NCI-H748 treated with DMSO at 0.1 percent for 48 hours (cell line): ENCODE results near the gene LRIT1.
A peak's percentile ranks its signal among the peaks of the same experiment; 100 is the strongest.
"Not testable (repeated sequence)": the region's sequence is repeated elsewhere in the genome, so short reads cannot be mapped to it uniquely, and the experiment has no call there.

Source experiments
- DNase-seq: peaks from one replicate; lab custom pipeline; 2025; lab: John Stamatoyannopoulos, UW

The LRIT1 gene

GRCh38 chr10:84241185-84241790, at the start of gene LRIT1:
LRIT1 (minus strand) TSS chr10:84241546; CDS start chr10:84241439, 107 bp downstream.
- DNase-seq = no peak

- DNase-seq = no peak
These were observed 48.9 kb upstream of the LRIT1 start for GRCh38 chr10:84290235-84290634.

- DNase-seq = no peak
These were observed 48.3 kb upstream of the LRIT1 start for GRCh38 chr10:84289521-84290200.

DNA sequence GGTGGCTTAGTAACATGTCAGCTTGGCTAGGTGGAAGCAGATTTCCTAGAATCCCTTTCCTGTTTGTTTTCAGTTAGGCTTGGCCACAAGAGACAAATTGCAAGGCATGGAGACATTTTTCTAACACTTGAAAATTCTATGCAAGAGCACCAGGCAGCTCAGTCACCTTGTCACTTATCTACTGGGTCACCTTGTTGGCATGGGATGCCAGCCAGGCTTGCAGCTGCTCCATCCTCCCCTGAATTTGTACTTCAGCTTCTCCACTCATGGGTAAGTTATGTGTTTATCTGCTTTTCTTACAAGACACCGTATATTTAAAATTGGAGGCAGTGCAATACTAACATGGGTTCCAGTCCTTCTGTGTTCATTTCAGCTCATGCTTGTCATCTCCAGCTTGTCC, 46.8 kb upstream of the LRIT1 start:
- DNase-seq = no peak

- no peak for DNase-seq
These were observed 45.3 kb upstream of the LRIT1 start for GRCh38 chr10:84286695-84287094.

DNA sequence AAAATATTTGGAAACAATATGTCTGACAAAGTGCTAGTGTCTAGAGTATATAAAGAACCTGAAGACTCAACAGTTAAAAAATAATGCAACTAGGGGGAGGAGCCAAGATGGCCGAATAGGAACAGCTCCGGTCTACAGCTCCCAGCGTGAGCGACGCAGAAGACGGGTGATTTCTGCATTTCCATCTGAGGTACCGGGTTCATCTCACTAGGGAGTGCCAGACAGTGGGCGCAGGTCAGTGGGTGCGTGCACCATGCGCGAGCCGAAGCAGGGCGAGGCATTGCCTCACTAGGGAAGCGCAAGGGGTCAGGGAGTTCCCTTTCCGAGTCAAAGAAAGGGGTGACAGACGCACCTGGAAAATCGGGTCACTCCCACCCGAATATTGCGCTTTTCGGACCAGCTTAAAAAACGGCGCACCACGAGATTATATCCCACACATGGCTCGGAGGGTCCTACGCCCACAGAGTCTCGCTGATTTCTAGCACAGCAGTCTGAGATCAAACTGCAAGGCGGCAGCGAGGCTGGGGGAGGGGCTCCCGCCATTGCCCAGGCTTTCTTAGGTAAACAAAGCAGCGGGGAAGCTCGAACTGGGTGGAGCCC, 38.6 kb upstream of the LRIT1 start:
- DNase-seq = not testable (repeated sequence)

- peak; percentile 83 for DNase-seq
These were observed 29.4 kb upstream of the LRIT1 start for GRCh38 chr10:84270708-84271107.

DNA sequence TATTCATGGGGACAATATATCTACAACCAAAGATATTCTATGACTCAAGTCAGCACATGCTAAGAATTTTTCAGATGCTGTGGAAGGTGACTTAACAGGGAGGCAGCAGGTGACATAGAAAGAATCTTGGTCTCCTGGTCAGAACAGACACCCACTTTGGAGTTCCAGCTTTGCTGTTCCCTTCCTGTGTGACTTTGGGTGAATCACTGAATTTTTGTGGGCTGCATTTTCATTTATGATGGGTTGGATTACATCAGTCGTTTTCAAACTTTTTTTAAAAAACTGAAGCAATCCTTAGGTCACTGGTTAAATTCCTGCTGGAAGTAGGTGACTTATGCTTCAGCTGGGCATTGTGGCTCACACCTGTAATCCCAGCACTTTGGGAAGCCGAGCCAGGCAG, 28.4 kb upstream of the LRIT1 start:
- DNase-seq = no peak

DNA sequence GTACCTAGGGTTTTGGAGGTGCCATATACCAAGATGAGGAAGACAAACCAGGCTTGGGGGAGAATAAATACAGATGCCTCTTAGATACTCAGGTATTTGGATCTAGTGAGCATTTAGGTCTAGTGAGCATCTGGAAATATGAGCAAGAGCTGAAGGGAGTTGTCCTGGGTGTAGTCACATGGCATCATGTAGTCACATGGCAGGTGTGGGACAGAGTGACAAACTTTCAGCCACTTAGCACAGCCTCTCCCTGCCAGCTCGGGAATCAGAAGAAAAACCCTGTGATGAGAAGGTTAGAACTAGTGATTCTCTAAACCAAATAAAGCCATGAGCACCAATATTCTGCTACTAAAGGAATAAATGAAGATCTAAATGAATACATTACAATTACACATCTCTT, 27.8 kb upstream of the LRIT1 start:
- DNase-seq = no peak

DNA sequence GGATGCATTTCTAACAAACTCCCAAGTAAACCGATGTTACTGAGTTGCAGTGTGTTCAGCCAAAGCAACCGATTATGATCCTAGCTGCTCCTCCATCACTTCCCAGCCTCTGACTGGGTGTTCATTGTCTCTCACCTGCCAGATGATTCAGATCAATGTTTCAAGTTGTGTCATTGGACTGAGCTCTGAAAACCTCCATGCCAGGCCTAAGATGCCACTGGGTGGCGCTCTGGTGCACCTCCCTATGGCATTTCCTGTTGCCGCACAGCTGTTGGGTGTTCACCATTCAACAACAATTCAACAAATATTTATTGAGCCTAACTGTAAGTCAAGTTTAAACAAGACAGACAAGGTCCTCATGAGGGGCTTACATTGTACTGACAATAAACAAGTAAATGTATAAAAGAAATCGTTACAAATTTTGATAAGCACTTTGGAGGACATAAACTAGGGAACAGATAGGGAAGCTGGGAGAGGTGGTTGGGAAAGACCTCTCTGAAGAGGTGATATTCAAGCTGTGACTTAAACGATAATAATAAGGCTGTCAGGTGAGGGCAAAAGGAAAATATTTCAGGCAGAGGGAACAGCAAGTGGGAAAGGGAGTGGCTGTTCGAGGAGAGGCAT, 26.3 kb upstream of the LRIT1 start:
- peak; percentile 77 for DNase-seq

- DNase-seq = peak; percentile 53
These were observed 24.1 kb upstream of the LRIT1 start for GRCh38 chr10:84265418-84265817.

DNA sequence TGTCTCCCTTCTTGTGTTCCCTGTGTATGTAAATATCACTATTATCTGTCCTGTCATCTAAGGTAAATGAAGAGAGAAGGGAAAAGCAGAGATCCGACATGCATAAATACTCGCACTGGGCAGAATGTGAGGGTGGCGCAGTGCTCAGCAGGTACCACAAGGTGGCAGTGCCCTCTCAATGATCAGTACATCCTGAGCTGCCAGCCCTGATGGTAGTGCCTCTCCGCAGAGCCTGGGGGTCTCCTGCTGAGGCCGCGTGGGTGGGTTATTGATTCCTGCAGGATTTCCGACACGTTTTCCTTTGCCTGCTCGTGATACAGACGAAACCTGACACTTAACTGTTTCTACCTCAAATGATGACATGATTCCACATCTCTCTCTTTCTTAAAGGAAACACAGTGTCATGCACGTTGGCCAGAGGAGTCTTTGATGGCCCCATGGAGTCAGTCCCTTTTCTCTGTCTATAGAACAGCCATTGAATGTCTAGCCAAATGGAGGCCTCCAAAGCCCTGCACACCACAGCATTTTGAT, 23.3 kb upstream of the LRIT1 start:
- DNase-seq = peak; percentile 58

DNA sequence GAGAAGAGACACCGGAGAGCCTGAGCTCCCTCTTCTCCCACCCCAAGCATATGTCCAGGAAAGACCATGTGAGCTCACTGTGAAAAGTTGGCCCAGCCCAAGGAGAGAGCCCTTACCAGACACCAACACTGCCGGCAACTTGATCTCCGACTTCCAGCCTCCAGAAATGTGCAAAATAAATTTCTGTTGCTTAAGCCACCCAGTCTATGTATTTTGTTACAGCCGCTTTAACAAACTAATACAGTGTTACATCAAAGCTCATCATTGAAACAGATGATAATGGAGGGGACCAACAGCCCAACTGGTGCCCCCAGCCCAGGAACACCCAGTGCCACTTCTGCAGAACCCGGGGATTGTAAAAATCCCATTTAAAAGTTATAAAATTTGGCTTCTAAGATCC, 22.4 kb upstream of the LRIT1 start:
- no peak for DNase-seq

- DNase-seq = no peak
These were observed 21.0 kb upstream of the LRIT1 start for GRCh38 chr10:84262190-84262956.

DNA sequence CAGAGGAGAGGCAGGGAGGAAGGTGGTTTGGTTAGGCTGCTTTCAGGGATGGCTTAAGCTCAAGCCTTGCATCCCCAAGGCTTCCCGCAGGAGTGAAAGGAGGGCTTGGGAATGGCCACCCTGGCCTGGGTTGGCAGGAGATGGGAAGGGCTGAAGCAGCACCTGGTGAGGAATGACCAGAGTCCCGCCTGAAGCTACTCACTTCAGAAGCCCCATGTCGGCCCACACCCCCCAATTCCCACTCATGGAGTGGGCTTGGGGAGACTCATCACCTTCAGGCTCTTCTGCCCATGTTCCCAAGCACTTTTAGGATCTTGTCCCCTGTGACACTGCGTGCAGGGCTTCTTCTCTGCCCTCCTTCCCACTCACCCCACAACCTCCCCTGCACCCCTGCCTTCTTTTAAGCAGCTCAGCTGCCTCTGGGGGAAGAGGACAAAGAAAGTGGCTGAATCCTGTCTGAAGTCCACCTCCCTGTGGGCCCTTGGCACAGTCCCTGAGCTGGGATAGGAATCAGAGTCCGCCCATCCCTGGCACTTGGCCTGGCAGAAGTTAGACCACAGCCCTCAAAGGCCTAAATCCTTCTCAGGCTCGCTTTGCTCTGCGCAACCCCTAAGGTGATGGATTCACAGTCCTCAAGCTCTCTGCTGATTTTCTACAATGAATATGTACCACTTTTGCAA, 20.0 kb upstream of the LRIT1 start:
- DNase-seq = no peak

GRCh38 chr10:84258034-84258695, 16.8 kb upstream of the LRIT1 start:
- no peak for DNase-seq

DNA sequence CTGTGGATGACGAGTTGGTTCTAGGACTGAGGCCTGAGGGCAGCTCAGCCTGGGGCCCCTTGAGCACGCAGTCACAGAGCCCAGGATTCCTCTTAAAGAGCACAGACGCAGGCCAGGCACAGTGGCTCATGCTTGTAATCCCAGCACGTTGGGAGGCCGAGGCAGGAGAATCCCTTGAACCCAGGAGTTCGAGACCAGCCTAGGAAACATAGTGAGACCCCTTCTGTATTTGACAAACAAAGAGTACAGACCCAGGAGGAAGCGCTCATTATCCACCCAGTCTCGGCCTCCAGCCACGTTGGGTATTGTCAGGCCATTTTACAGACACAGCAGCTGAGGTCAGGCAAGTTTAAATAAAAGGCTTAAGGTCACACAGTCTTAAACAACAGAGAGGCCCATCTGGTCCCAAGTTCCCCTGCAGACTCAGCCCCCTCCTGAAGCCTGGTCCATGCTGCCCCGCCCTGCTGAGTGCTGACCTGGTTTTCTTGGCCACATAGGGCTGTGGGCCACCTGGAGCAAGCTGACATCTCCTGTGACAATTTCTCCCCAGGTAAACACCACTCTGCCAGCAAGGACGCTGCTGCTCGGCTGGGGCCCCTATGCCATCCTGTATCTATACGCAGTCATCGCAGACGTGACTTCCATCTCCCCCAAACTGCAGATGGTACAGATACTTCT, 16.1 kb upstream of the LRIT1 start:
- DNase-seq = no peak

- no peak for DNase-seq
These were observed 15.4 kb upstream of the LRIT1 start for GRCh38 chr10:84256510-84257342.
